HepG2 (cell line): ENCODE measurements around the gene HACD2.

Experiments used
- CEBPZ ChIP-seq: IDR thresholded peaks from 2 replicates; pipeline ENCODE4 v1.6.1; 2012; ENCODE audit warnings: low read length, improper control_type of control experiment
- HCFC1 ChIP-seq: fragments of 150-350 bp; IDR thresholded peaks from 2 replicates; pipeline ENCODE4 v1.6.1; 2014; ENCODE audit warnings: low read depth, low read length
- MXD1 ChIP-seq: sonication (generic); formaldehyde crosslinking; IDR thresholded peaks from 2 replicates; pipeline ENCODE4 v1.4.0; 2020; ENCODE audit warnings: mild to moderate bottlenecking, missing genetic modification reagents
- NR2C2 ChIP-seq: sonication (generic); formaldehyde crosslinking; IDR thresholded peaks from 2 replicates; pipeline ENCODE4 v1.4.0; 2020; ENCODE audit warnings: missing genetic modification reagents, mild to moderate bottlenecking, moderate library complexity, borderline replicate concordance
- NR2F2 ChIP-seq: IDR thresholded peaks from 2 replicates; pipeline ENCODE4 v1.6.1; 2012; ENCODE audit warnings: low read depth, inconsistent platforms, borderline replicate concordance
- POLR2AphosphoS5 ChIP-seq: IDR thresholded peaks from 2 replicates; pipeline ENCODE4 v1.6.1; 2012; ENCODE audit warnings: low read depth, low read length
- THAP7 ChIP-seq: sonication (generic); formaldehyde crosslinking; IDR thresholded peaks from 2 replicates; pipeline ENCODE4 v1.8.1; 2023; ENCODE audit warnings: mild to moderate bottlenecking, missing genetic modification reagents
- ZFP37 ChIP-seq: sonication (generic); formaldehyde crosslinking; IDR thresholded peaks from 2 replicates; pipeline ENCODE4 v1.4.0; 2020; ENCODE audit warnings: missing genetic modification reagents, borderline replicate concordance
- ZFP41 ChIP-seq: sonication (generic); formaldehyde crosslinking; IDR thresholded peaks from 2 replicates; pipeline ENCODE4 v1.4.0; 2020; ENCODE audit warnings: mild to moderate bottlenecking, missing genetic modification reagents, borderline replicate concordance
- ZKSCAN1 ChIP-seq: fragments of 150-350 bp; IDR thresholded peaks from 2 replicates; pipeline ENCODE4 v1.6.1; 2014; ENCODE audit warnings: low read length
- ZNF570 ChIP-seq: sonication (generic); formaldehyde crosslinking; IDR thresholded peaks from 2 replicates; pipeline ENCODE4 v1.4.0; 2020; ENCODE audit warnings: mild to moderate bottlenecking, missing genetic modification reagents, borderline replicate concordance

DNA sequence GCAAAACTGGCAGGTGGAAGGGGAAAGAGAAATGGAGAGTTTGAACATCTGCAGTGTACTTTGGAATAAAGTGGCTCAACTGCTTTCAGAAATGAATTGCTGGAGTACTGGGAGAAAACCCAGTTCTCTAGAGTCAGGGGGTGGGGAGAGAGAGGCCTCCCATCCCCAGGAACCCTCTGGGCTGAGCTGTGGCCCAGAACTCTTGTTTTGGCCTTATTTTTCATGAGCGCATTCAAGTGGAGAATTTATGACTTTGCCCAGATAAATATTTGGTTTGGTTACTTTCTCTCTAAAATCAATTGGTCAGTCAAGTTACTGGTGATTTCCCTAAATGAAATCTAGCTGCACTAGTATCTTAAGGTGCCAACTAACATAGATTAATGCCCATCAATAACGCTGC, 28.7 kb upstream of the HACD2 start:
- no peak for TF ChIP-seq MXD1 (CRISPR knock-in tag)
- no peak for TF ChIP-seq CEBPZ
- no peak for TF ChIP-seq NR2C2 (CRISPR knock-in tag)
- TF ChIP-seq HCFC1: no peak
- no peak for TF ChIP-seq POLR2AphosphoS5
- TF ChIP-seq NR2F2: no peak
- TF ChIP-seq ZFP41 (CRISPR knock-in tag): no peak
- TF ChIP-seq ZFP37 (CRISPR knock-in tag): no peak
- TF ChIP-seq ZKSCAN1: no peak
- no peak for TF ChIP-seq THAP7 (CRISPR knock-in tag)
- no peak for TF ChIP-seq ZNF570
